ENCODE measurements around the gene TBCEL.

- TF ChIP-seq MYC (IDR thresholded peaks at IDR 0.05; ENCODE audit: insufficient read depth, insufficient read length, insufficient replicate concordance, low read length, severe bottlenecking) (no peak), CBX5 (IDR thresholded peaks at IDR 0.05; ENCODE audit: low read depth) (no peak), ZNF217 (IDR thresholded peaks at IDR 0.05) (no peak)
Observed at GRCh38 chr11:121089566-121089965, 65.7 kb downstream of the TBCEL start.
